HCT116 (cell line): ENCODE data around the gene GID4. TPM values are rescaled to one million over a fixed set of nuclear protein-coding genes. Genes with fewer than 3 reads are reported as not detected.

Source experiments
- ATAC-seq: fragments of 200-7000 bp; cut with Tn5 transposase; 2 replicates; pipeline ENCODE4 v1.9.1; 2020; ENCODE audit warnings: mild to moderate bottlenecking, moderate library complexity
- BruUV-seq: library from RNA; stranded (reverse); fragments of 400-500 nt; replicated peaks from 2 replicates; lab custom pipeline; 2021; lab: Mats Ljungman, UMichigan
- CTCF ChIA-PET: fragments of 300-600 bp; sonication (Branson Sonifier 250); formaldehyde crosslinking; loops from one replicate; lab custom pipeline; 2021; ENCODE audit warnings: antibody characterized with exemption; lab: Charles Lee
- POLR2A ChIA-PET: fragments of 300-600, 350-600 bp; sonication (Branson Sonifier 250); formaldehyde crosslinking; loops from one replicate; lab custom pipeline; 2021; ENCODE audit warnings: antibody characterized with exemption; lab: Charles Lee
- RAD21 ChIA-PET, 2 experiments: fragments of 300-600 bp; sonication (Branson Sonifier 250); formaldehyde crosslinking; loops; one replicate each; lab custom pipeline; 2023; ENCODE audit warnings: low total read pairs in 2 of 2; ENCODE audit not compliant: uncharacterized antibody in 2 of 2, unreplicated experiment in 2 of 2, low non-redundant PET in 1 of 2; lab: Charles Lee
- DNase-seq: peaks from one replicate; pipeline ENCODE4 v3.0.0-alpha.2; 2010; ENCODE audit warnings: low read depth, low spot score
- H2AFZ ChIP-seq: fragments of 200-600 bp; shearing (Covaris generic), sonication (generic); 2 replicates; pipeline ENCODE4 v1.6.1; 2017; ENCODE audit warnings: low read depth, mixed run types, mixed read lengths, antibody characterized with exemption, low read length; ENCODE audit not compliant: poor library complexity, severe bottlenecking
- H3K27ac ChIP-seq: 2 replicates; pipeline ENCODE4 v1.5.1; 2012; ENCODE audit warnings: low read depth, low read length
- H3K27me3 ChIP-seq: fragments of 200-600 bp; sonication (generic); 2 replicates; pipeline ENCODE4 v1.6.1; 2016; ENCODE audit warnings: mixed run types, low read length, mixed read lengths; ENCODE audit not compliant: insufficient read depth
- H3K36me3 ChIP-seq, 2 experiments: fragments of 200-500 bp in 1 of 2; fragments of 200-600 bp in 1 of 2; sonication (Bioruptor generic) in 1 of 2; sonication (generic) in 1 of 2; 2 replicates each; pipeline versions ENCODE4 v1.5.1 to v1.6.1; 2014 to 2016; ENCODE audit warnings: low read length in 2 of 2, inconsistent platforms in 1 of 2, mixed read lengths in 1 of 2, mixed run types in 1 of 2; ENCODE audit not compliant: insufficient read depth in 2 of 2, control insufficient read depth in 1 of 2
- H3K4me1 ChIP-seq, 2 experiments: fragments of 200-600 bp in 1 of 2; sonication (generic) in 1 of 2; 2 replicates each; pipeline versions ENCODE4 v1.5.1 to v1.6.1; 2012 to 2017; ENCODE audit warnings: low read length in 2 of 2, inconsistent platforms in 1 of 2, mild to moderate bottlenecking in 1 of 2, mixed read lengths in 1 of 2, mixed run types in 1 of 2, moderate library complexity in 1 of 2; ENCODE audit not compliant: insufficient read depth in 2 of 2, control insufficient read depth in 1 of 2
- H3K4me2 ChIP-seq: fragments of 200-600 bp; sonication (generic); 2 replicates; pipeline ENCODE4 v1.6.1; 2017; ENCODE audit warnings: mixed run types, low read length, mixed read lengths
- H3K4me3 ChIP-seq, 2 experiments: fragments of 200-600 bp in 1 of 2; sonication (generic) in 1 of 2; replicated peaks in 1 of 2; 2 replicates each; pipeline ENCODE4 v1.5.1; 2011 to 2016; ENCODE audit warnings: low read length in 2 of 2, control low read depth in 1 of 2, low read depth in 1 of 2, mild to moderate bottlenecking in 1 of 2, mixed read lengths in 1 of 2, mixed run types in 1 of 2
- H3K79me2 ChIP-seq: fragments of 200-600 bp; sonication (generic); 2 replicates; pipeline ENCODE4 v1.6.1; 2017; ENCODE audit warnings: mild to moderate bottlenecking, mixed run types, low read length, moderate library complexity, mixed read lengths; ENCODE audit not compliant: insufficient read depth
- H3K9ac ChIP-seq: fragments of 200-600 bp; sonication (generic); 2 replicates; pipeline ENCODE4 v1.6.1; 2016; ENCODE audit warnings: low read length, mixed read lengths
- H3K9me2 ChIP-seq: fragments of 200-600 bp; sonication (generic), shearing (Covaris generic); 2 replicates; pipeline ENCODE4 v1.6.1; 2017; ENCODE audit warnings: mixed run types, mild to moderate bottlenecking, moderate library complexity; ENCODE audit not compliant: insufficient read depth
- H3K9me3 ChIP-seq, 2 experiments: fragments of 200-500 bp in 1 of 2; fragments of 200-600 bp in 1 of 2; sonication (Bioruptor generic) in 1 of 2; sonication (generic) in 1 of 2; 2 replicates each; pipeline ENCODE4 v1.6.1; 2014 to 2017; ENCODE audit warnings: low read length in 2 of 2, mixed read lengths in 2 of 2, inconsistent platforms in 1 of 2, low read depth in 1 of 2, mild to moderate bottlenecking in 1 of 2, mixed run types in 1 of 2, moderate library complexity in 1 of 2; ENCODE audit not compliant: control insufficient read depth in 1 of 2, insufficient read depth in 1 of 2
- H4K20me1 ChIP-seq: fragments of 200-600 bp; sonication (generic), shearing (Covaris generic); 2 replicates; pipeline ENCODE4 v1.6.1; 2017; ENCODE audit warnings: mixed run types, mild to moderate bottlenecking, moderate library complexity; ENCODE audit not compliant: insufficient read depth
- ATF3 ChIP-seq: IDR thresholded peaks from 2 replicates; pipeline ENCODE4 v1.6.1; 2012
- CBX3 ChIP-seq: IDR thresholded peaks from 2 replicates; pipeline ENCODE4 v1.6.1; 2012; ENCODE audit warnings: low read depth
- EZH2 ChIP-seq: fragments of 200-600 bp; sonication (generic); IDR thresholded peaks from 2 replicates; pipeline ENCODE4 v1.6.1; 2017; ENCODE audit warnings: antibody characterized with exemption, mixed run types
- EZH2phosphoT487 ChIP-seq: fragments of 200-600 bp; IDR thresholded peaks from 2 replicates; pipeline ENCODE4 v1.6.1; 2018; ENCODE audit warnings: antibody characterized with exemption, borderline replicate concordance
- FOSL1 ChIP-seq: IDR thresholded peaks from 2 replicates; pipeline ENCODE4 v1.6.1; 2012; ENCODE audit warnings: low read depth
- JUND ChIP-seq: IDR thresholded peaks from 2 replicates; pipeline ENCODE4 v1.6.1; 2012
- SP1 ChIP-seq: IDR thresholded peaks from 2 replicates; pipeline ENCODE4 v1.6.1; 2012; ENCODE audit warnings: low read depth
- SRF ChIP-seq: IDR thresholded peaks from 2 replicates; pipeline ENCODE4 v1.6.1; 2012; ENCODE audit warnings: low read depth
- ZBTB33 ChIP-seq: IDR thresholded peaks from 2 replicates; pipeline ENCODE4 v1.6.1; 2011; ENCODE audit warnings: mild to moderate bottlenecking, low read length, moderate library complexity; ENCODE audit not compliant: insufficient replicate concordance; ENCODE audit errors: extremely low read depth
- ZFX ChIP-seq: fragments of 450-650 bp; IDR thresholded peaks from 2 replicates; pipeline ENCODE4 v1.6.1; 2017
- ZNF274 ChIP-seq: fragments of 200-500 bp; sonication (Bioruptor generic); IDR thresholded peaks from 2 replicates; pipeline ENCODE4 v1.6.1; 2014; ENCODE audit warnings: mild to moderate bottlenecking, low read depth, low read length, inconsistent platforms
- intact Hi-C: fragments of 100-400 bp; cut with micrococcal nuclease; formaldehyde crosslinking; loops from 2 replicates; pipeline ENCODE4 v1.10.0; 2022
- total RNA-seq: library from RNA; stranded (reverse); gene quantifications from one replicate; pipeline ENCODE4 v1.2.1, GENCODE V29; 2021; ENCODE audit not compliant: unreplicated experiment

GID4 gene
- total RNA-seq, 1 experiment from 2014 or later: 10.8 TPM

DNA sequence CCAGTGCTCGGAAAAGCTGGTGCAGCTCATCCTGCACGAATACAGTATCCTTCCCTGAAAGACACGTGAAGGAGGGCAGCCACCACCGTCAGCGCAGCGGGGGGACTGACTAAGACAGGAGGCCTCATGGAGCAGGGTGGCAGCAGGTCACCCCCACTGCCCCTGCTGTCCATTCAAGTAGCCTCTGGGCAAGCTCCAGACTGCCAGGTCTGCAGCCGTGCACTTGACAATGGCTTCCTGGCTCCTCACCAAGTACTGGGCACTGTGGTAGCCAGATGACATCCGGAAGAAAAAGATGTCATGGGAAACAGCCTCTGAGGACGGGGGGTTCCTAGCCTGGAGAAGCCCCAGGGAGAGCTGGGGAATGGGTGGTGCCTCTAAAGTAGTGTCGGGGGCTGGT is 61.4 kb downstream of the GID4 start:
- no peaks in the 10 kb centered on the region for H3K4me1 ChIP-seq
- intact Hi-C loops: no loop called here
- DNase-seq (no peak), ATAC-seq (no peak)
- H3K27me3 ChIP-seq: no peaks in the 10 kb centered on the region
- no peak for TF ChIP-seq EZH2
- TF ChIP-seq SRF: no peak
- TF ChIP-seq ZBTB33: no peak
- no peak for TF ChIP-seq ZFX
- TF ChIP-seq SP1: no peak
- no peak for TF ChIP-seq CBX3
- no peak for TF ChIP-seq JUND
- TF ChIP-seq ZNF274: no peak
- no peak for TF ChIP-seq FOSL1
- TF ChIP-seq EZH2phosphoT487: no peak
- TF ChIP-seq ATF3: no peak
- BruUV-seq: no TSS peak
- no peak overlapping the region for H3K27ac ChIP-seq
- peaks cover 4% of the 10 kb centered on the region; the same call in 1 of the 2 replicates for H3K79me2 ChIP-seq
- CTCF ChIA-PET: no interaction called here
- RAD21 ChIA-PET: no interaction called here
- no peak overlapping the region for H3K4me3 ChIP-seq
- H3K4me2 ChIP-seq: no peak overlapping the region
- no peaks in the 10 kb centered on the region for H4K20me1 ChIP-seq
- POLR2A ChIA-PET: no interaction called here
- no peak overlapping the region for H3K9ac ChIP-seq
- H3K36me3 ChIP-seq: peaks cover 22 to 24% of the 10 kb centered on the region in 2 experiments; a peak in 3 of 4 replicates
- no peak overlapping the region for H2AFZ ChIP-seq
- no peaks in the 10 kb centered on the region for H3K9me3 ChIP-seq
- H3K9me2 ChIP-seq: no peaks in the 10 kb centered on the region
